HG03432 (cell line): ENCODE results near the gene SYNDIG1L.
"Not testable (repeated sequence)": the region's sequence is repeated elsewhere in the genome, so short reads cannot be mapped to it uniquely, and the experiment has no call there.

ENCODE experiments used
- ATAC-seq: cut with Tn5 transposase; IDR thresholded peaks from one replicate; pipeline ENCODE4 v1.9.1; 2021; ENCODE audit warnings: mild to moderate bottlenecking, moderate library complexity; ENCODE audit not compliant: unreplicated experiment

The SYNDIG1L gene

DNA sequence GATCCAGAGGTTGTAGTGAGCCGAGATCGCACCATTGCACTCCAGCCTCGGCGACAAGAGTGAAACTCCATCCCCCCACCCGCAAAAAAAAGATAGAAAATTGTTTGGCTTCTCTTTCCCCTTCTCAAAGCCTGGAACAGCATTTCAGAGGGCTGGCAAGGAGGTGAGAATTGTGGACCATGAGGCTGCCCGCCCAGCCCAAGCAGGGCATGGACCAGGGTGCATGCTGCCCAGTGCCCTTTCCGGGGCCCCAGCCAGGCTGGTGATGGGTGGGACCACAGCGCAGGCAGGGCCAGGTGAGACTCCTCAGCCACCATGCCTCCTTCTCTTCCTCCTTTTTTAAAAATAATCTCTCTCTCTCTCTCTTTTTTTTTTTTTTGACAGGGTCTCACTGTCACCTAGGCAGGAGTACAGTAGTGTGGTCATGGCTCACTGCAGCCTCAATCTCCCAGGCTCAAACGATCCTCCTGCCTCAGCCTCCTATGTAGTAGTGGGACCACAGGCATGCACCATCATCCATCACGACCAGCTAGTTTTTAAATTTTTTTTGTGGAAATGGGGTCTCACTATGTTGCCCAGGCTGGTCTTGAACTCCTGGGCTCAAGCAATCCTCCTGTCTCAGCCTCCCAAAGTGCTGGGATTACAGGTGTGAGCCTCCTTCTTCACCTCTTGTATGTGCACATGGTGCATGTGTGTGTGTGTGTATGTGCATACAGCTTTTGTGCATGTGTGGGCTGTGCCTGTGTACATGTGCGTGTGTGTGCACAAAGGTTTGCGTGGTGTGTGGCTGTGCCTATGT, 22.2 kb downstream of the SYNDIG1L start:
- no peak for ATAC-seq

DNA sequence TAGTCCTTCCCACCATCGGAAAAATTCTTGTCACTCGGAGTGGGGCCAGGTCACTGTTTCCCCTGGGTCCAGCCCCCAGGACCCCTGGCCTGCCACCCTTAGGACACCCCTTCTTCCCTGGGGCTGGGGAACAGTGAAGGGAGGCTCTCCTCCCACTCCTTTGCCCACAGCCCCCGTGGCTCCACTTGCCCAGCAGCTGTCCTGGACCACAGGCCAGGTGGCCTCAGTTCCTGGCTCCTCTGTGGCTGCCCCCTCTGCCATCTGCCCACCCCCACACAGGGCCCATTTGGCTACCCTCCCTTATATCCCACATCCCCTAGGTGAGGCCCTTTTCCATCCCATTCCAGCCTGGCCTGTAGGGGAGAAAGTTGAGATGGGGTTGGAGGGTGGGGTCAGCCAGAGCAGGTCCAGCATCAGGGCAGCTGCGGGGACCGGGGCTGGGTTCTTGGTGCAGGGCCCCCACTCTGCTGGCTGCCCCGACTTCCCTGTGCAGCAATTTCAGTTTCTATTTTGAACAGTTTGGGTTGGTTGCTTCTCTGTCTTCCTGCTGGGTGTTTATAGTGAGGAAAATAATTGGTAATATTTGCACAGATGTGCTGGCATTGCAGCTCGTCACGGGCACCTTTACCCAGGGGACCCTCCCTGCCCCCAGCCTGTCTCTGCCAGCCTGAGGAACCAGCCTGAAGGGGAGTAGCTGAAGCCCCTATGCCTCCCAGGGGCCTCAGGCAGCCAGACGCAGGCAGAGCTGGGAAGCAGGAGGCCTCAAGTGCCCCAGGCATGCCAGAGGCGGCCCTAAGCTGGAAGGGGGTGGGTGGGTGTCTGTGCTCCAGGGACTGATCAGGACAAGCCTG, 23.4 kb downstream of the SYNDIG1L start:
- no peak for ATAC-seq

DNA sequence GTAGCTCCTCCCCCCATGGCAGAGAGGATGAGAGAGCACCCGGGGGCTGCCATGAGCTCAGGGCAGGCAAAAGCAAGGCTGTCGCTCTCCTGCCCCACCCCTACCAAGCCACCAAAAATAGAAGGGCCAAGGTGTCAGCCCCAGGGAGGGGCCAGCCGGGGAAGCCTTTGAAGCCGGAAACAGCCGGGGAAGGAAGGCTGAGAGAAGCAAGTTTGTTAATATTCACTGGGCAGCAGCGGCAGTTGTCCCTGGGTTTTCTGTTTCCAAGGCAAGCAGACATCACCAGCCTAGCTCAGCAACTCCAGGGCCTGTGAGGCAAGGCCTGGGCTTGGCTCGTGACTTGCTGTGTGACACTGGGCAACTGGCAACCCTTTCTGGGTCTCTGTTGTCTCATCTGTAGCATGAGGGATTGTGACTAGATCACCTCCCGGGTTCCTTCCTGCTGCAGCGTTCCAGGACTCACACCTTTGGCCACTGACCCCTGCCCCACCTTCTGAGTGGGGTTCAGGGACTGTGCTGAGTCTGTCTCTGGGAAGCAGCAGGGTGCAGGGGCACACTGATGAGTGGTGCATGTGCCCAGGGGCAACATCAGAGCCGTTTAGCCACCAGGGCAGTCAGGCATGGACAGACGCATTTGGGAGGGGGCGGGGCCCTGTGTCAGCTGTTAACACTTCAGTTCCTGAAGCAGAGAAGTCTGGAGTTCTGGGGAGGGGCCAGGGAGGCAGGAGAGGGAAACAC, 24.3 kb downstream of the SYNDIG1L start:
- ATAC-seq, result peak; percentile 86

DNA sequence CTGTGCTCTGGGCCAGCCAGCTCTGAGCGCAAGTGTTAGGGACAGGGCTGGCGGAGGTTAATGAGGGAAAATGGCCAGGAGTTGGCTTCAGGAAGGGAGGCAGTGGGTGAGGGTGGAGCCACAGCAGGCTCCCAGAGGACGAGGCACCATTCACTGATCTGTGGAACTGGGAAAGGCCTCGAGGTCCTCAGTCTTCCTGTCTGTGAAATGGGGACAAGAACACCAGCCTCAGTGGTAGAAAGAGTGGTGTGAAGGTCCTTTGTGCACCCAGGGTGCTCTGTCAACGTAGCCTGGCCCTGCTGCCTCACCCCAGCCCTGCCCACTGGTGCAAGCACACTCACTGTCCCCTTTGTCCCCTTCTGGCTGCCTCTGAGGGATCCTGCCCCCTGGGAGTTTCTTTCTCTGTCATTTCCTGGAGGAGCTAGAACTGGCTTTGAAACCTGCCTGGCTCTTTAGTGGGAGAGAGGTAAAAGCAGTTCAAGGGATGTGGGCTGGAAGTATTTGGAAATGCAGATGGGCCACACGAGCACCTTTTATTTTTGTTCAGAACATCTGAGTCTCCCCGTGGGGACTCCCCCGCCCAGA, 25.0 kb downstream of the SYNDIG1L start:
- ATAC-seq, result peak; percentile 2

DNA sequence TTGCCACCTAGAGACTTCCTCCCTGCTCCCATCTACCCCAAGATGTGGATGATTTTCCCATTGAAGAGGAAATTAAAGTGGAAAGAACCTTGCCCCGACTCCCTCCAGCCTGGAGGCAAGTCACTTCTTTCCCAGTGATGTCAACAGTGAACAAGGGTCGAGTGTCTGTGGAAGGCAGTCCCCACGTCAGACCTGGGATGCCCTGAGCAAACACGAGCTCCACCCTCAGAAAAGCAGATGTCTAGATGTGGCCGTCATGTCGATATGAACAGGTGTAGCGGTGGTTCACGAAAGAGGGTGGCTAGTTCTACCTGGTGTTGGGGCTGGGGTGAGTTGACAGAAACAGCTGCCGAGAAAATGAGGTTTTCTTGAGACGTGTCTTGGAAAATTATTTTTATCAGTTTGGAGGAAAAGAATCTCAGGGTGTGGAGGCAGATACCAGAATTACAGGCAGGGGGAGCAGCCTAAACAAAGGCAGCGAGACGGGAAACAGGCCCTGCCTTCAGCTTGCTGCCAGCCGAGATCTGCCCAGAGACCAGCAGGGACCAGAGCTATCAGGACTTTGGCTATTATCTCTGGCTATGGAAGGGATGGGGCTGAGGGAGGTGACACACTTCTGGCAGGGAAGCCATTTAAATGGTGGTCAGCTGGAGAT, 25.9 kb downstream of the SYNDIG1L start:
- ATAC-seq, result no peak

DNA sequence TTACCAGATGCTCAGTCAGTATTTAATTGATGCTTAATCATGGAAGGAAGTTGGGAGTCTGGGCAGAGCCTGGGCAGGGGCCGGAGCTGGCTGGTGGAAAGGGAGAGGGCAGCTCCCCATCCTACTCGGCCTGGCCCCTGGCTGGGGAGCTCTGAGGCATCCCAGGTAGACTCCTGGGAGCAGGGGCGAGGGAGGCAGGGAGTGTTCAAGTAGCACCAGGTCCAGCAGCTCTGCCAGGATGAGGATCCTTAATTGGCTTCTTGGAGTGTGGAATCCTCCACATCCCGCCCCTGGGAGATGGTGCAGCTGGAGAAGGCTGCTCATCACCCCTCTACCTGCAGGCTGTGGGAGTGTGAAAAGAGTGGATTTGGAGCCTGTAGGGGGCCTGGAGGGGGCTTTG, 30.9 kb downstream of the SYNDIG1L start:
- ATAC-seq, result no peak

DNA sequence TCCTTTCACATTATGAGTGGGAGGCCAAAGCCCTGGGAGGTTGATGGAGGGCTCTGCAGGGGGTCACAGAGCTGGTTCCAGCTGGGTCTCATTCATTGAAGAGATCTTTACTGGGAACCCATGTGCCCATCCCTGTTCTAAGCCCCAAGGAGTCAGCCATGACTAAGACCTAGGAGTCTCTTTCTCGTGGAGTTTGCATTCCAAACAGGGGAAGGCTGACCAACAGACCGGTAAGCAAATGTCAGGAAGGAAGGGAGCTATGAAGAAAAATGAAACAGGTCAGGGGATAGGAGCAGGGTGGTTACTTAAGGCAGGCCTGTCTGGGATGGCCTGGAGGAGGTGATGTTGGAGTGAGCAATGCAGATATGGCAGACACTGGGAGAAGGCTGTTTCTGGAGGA, 31.5 kb downstream of the SYNDIG1L start:
- no peak for ATAC-seq

DNA sequence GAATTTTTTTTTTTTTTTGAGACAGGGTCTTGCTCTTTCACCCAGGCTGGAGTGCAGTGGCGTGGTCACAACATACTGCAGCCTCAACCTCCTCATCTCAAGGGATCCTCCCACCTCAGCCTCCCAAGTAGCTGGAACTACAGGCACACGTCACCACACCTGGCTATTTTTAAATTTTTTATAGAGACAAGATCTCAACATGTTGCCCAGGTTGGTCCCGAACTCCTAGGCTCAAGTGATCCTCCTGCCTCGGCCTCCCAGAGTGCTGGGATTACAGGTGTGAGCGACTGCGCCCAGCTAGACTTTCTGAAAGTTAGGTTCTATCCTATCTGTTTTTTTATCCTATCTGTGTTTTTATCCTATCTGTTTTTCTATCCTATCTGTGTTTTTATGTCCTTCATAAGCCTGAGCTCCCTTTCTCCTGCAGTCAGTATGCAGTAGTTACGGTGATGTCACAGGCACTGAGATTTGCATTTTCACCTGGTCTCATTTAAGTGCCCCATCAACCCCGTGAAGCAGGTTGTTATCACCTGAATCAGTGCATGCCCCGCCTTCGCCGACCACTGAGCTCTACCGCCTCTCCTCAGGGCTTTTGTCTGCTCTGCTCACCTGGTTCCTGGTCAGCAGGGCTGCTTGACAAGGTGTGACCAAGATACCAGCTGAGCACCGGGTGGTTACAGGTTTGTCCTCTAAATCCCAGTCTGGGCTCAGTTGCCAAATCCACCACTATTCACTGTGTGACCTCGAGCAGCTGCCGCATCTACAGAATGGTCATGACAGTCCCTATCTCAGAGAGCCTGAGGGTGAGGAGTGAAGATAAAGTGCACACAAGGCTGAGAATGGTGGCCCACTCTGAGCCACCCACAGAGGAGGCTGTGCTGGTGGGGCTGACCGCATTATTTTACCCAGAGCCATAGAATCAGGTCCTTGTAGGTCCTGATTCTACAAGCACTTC, 33.1 kb downstream of the SYNDIG1L start:
- no peak for ATAC-seq

DNA sequence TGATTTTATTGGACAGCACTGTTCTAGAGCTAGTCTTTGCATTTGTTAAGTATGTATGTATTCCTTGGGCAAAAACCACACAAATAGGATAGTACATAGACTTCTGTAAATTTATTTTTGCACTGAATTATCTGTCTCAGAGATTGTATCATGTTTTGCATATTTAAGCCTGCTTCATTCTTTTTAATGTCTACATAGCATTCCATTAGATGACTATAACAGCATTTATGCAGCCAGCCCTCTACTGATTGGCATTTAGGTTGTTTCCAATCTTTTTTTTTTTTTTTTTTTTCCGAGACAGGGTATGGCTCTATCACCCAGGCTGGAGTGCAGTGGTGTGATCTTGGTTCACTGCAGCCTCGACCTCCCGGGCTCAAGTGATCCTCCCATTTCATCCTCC, 34.5 kb downstream of the SYNDIG1L start:
- ATAC-seq, result no peak

DNA sequence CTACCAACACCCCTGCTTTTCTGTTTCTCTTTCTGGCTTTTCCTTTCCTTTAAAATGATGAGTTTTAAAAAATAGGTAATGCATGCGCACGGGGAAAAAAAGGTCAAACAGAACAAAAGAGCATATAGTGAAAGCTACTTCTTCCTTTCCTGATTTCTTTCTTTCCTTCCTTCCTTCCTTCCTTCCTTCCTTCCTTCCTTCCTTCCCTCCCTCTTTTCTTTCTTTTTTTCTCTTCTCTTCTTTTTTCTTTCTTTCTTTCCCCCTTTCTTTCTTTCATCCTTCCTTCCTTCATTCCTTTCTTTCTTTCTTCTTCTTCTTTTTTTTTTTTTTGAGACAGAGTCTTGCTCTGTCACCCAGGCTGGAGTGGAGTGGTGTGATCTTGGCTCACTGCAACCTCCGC, 35.5 kb downstream of the SYNDIG1L start:
- ATAC-seq, result not testable (repeated sequence)

DNA sequence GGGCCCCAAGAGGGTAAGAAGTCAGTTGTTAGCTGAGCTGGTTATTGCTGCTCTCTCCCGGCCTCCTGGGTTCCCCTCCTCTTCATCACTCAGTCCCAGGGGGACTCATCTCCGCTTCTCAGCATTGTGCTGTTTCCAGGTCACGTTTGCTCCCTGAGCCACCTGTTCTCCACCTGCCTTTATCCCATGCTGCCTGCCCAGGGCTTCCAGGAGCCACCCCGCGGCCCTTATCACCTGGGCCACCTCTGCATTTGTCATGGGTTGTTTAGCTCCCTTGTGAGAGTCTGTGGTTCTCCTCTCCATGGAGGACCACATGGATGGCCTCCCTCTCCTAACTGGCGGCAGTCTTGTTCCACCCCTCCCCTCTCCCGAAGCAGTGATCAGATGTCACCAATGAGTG, 36.0 kb downstream of the SYNDIG1L start:
- no peak for ATAC-seq

DNA sequence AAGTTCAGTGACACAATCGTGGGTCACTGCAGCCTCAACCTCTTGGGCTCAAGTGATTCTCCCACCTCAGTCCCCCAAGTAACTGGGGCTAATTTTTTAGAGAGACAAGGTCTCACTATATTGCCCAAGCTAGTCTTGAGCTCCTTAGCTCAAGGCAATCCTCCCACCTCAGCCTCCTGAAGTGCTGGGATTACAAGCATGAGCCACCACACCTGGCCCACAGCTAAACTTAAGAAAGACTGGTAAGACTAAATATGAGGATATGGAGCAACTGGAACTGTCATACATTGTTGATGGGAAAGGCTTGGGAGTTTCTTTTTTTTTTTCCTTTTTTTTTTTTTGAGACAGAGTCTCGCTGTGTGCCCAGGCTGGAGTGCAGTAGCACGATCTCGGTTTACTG, 43.8 kb downstream of the SYNDIG1L start:
- no peak for ATAC-seq

DNA sequence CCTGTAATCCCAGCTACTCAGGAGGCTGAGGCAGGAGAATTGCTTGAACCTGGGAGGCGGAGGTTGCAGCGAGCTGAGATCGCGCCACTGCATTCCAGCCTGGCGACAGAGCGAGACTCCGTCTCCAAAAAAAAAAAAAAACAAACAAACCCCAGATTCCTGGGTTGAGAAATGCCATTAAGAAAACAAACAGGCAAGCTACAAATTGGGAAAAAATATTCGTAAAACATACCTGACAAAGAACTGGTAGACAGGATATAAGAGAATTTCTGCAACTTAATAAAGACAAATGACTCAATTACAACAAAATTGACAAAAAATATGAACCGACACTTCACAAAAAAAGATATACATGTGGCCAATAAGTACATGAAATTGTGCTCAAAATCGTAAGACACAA, 44.4 kb downstream of the SYNDIG1L start:
- ATAC-seq, result not testable (repeated sequence)

DNA sequence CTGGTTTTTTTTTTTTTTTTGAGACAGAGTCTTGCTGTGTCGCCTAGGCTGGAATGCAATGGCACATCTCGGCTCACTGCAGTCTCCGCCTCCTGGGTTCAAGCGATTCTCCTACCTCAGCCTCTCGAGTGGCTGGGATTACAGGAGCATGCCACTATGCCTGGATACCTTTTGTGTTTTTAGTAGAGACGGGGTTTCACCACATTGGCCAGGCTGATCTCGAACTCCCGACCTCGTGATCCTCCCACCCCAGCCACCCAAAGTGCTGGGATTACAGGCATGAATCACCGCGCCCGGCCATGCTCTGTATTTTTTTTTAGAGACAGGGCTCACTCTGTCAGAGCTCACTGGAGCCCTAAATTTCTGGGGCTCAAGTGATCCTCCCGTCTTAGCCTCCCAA, 45.2 kb downstream of the SYNDIG1L start:
- ATAC-seq, result no peak

DNA sequence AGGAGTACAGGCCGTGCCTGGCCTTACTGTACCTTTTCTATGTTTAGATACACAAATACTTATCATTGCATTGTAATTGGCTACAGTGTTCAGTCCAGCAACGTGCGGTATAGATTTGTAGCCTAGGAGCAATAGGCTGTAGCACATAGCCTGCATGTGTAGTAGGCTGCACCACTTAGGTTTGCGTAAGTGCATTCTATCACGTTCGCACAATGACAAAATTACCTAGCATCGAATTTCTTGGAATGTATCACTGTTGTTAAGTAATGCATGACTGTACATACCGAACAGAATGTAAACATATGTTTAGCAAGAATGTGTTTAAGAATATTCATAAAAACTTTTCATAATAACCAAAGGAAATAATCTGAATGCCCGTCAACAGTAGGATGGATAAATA, 45.8 kb downstream of the SYNDIG1L start:
- ATAC-seq, result no peak

DNA sequence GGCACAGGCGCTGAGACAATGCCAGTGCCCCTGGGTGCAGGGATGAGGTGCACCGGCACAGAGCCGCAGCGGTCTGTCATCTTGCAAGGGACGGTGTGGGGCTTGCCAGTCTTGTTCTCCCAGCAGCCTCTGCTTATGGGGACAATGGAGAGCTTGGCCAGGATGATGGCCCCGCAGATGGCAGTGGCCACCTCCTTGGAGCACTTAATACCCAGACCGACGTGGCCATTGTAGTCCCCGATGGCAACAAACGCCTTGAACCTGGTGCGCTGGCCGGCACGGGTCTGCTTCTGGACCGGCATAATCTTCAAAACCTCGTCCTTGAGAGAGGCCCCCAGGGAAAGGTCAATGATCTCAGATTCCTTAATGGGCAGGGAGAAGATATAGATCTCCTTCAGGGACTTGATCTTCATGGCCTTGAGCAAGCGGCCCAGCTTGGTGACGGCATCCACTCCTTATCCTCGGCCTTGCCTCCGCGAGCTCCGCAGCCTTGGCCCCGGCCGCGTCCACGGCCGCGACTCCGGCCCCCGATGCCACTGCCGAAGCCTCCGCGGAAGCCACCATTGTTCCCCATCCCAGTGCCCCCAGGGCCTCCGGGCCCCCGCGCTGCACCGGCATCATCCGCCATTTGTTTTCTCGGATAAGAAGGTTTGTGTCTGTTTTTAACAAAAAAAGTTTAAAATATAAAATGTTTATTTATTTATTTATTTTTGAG, 47.9 kb downstream of the SYNDIG1L start:
- no peak for ATAC-seq

DNA sequence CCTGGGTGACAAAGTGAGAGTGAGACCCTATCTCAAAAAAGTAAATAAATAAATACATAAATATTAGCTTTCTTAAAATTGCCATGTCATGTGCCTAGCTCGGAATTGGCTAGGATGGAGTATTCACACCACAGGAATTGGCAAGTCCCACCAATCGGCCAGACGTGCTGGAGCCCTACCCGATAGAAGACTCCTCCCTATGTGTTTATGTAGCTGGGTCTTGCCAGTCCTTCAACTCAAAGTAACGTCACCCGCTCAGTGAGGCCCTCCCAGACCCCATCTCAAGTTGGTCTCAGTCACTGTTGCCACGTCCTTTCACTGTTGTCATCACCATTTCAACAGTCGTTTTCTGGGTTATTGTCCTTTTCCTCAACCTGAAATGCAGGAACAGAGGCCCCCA, 57.6 kb downstream of the SYNDIG1L start:
- no peak for ATAC-seq

DNA sequence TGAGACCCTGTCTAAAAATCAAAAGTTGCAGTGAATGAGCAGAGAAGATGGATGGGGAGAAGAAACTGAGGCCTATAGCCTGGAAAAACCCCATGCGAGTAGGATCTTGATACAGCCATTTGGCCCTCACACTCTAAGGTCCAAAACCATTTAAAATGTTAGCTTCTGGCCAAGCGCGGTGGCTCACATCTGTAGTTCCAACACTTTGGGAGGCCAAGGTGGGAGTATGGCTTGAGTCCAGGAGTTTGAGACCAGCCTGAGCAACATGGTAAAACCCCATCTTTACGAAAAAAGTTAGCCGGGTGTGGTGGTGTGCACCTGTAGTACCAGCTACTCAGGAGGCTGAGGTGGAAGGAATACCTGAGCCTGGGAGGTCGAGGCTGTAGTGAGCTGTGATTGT, 58.0 kb downstream of the SYNDIG1L start:
- ATAC-seq, result no peak
